Epithelial cell of esophagus (primary cell): ENCODE data around the gene TLE4.

Experiments used
- DNase-seq: peaks from one replicate; pipeline ENCODE4 v3.0.0; 2010; ENCODE audit warnings: low read depth
- H3K4me3 ChIP-seq: 2 replicates; pipeline ENCODE4 v1.5.1; 2011; ENCODE audit warnings: mild to moderate bottlenecking, low read length, control low read depth
- TF ChIP-seq, protein P1 (sequence below): IDR thresholded peaks from 2 replicates; pipeline ENCODE4 v1.5.1; 2011; ENCODE audit warnings: low read depth, mild to moderate bottlenecking, low read length, control low read depth, inconsistent platforms; ENCODE audit not compliant: insufficient read depth; ENCODE audit errors: missing control alignments

TLE4 gene

DNA sequence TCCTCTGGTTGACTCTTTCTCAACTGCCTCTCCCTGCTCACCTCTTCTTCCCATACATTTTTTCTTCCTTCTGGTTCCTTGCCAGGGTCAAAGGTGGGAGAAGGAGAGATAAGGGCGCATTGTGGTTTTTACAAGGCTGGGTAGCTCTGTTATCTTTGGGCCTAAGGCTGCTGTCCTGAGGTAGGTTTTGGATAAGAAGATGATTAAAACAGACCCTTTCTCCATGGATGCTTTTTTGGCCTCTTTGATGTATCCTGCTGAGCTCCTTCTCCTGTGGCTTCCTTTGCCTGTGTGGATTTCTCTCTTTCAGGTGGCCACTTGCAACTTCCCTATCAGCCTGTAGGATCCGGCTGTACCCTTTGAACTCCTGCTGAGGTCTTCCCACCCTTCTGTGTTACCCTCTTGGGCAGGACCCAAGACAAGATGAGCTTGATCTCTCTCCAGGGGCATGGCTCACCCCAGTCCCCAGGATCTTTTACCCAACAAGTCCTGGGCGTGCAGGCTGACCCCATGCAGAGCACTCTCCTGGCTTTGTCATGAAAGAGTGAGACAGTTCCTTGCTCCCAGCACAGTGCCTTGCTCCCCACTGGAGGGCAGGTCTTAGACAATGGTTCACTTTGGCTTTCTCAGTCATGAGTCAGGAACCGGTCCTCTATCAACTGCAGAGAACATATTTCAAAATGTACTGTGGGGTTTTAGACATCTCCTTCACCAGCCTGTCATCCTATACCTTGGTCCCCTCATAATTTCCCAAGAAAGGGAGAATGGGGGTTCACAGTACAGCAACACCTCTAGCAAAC is 197.9 kb downstream of the TLE4 start:
- TF ChIP-seq, protein P1, sequence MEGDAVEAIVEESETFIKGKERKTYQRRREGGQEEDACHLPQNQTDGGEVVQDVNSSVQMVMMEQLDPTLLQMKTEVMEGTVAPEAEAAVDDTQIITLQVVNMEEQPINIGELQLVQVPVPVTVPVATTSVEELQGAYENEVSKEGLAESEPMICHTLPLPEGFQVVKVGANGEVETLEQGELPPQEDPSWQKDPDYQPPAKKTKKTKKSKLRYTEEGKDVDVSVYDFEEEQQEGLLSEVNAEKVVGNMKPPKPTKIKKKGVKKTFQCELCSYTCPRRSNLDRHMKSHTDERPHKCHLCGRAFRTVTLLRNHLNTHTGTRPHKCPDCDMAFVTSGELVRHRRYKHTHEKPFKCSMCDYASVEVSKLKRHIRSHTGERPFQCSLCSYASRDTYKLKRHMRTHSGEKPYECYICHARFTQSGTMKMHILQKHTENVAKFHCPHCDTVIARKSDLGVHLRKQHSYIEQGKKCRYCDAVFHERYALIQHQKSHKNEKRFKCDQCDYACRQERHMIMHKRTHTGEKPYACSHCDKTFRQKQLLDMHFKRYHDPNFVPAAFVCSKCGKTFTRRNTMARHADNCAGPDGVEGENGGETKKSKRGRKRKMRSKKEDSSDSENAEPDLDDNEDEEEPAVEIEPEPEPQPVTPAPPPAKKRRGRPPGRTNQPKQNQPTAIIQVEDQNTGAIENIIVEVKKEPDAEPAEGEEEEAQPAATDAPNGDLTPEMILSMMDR, result peak; percentile 32
- DNase-seq, result peak; percentile 59
- no peak overlapping the region for H3K4me3 ChIP-seq

DNA sequence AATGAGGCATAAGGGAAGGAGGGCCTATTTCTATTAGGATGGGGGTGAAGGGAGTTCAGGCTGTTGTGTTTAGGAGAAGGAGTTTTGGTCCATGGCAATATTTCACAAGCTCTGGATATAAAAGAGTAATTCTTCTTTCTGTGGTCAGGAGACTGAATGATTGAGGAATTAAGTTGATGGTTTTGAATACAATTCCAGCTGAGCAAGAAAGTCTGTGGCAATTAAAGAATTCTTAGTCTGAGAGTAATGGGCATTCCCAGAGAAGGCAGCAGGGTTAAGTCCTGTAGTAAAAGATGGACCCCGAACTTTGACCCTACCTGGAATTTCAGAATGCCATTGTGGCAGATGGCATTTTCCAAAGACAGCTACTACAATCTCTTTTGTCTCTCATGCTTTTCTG is 202.6 kb downstream of the TLE4 start:
- DNase-seq, result no peak
- no peak overlapping the region for H3K4me3 ChIP-seq
- TF ChIP-seq, protein P1, result no peak
